Neural cell (in vitro differentiated cells): ENCODE measurements around the gene MIA2.

Experiments
- EP300 ChIP-seq: fragments of 450-650 bp; conservative IDR thresholded peaks from 2 replicates; pipeline ENCODE4 v1.6.1; 2014; ENCODE audit warnings: antibody characterized with exemption, mild to moderate bottlenecking, moderate library complexity; ENCODE audit not compliant: poor library complexity, severe bottlenecking
- TF ChIP-seq, protein P1 (sequence below): fragments of 450-650 bp; IDR thresholded peaks from 2 replicates; pipeline ENCODE4 v1.5.1; 2014; ENCODE audit warnings: antibody characterized with exemption, mild to moderate bottlenecking, moderate library complexity; ENCODE audit not compliant: poor library complexity, severe bottlenecking
- TF ChIP-seq, protein P2 (sequence below): IDR thresholded peaks from 2 replicates; pipeline ENCODE4 v1.6.1; 2012; ENCODE audit warnings: borderline replicate concordance

DNA sequence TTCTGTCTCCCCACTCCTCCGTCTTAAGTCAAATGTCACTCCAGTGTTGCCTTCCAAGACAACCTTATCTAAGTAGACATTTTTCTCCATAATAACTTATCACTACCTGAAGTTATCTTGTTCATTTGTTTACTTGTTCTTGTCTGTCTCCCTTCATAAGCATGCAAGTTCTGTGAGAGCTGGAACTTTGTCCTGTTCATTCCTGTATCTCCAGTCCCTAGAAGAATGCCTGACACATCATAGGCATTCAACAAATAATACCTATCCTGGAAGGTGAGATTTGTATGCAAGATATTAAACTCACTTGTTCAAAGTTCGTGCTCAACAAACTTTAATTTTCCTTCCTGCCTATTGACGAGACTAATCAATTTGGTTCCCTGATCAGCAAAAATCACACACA lies 5.7 kb upstream of the MIA2 start:
- TF ChIP-seq, protein P1, sequence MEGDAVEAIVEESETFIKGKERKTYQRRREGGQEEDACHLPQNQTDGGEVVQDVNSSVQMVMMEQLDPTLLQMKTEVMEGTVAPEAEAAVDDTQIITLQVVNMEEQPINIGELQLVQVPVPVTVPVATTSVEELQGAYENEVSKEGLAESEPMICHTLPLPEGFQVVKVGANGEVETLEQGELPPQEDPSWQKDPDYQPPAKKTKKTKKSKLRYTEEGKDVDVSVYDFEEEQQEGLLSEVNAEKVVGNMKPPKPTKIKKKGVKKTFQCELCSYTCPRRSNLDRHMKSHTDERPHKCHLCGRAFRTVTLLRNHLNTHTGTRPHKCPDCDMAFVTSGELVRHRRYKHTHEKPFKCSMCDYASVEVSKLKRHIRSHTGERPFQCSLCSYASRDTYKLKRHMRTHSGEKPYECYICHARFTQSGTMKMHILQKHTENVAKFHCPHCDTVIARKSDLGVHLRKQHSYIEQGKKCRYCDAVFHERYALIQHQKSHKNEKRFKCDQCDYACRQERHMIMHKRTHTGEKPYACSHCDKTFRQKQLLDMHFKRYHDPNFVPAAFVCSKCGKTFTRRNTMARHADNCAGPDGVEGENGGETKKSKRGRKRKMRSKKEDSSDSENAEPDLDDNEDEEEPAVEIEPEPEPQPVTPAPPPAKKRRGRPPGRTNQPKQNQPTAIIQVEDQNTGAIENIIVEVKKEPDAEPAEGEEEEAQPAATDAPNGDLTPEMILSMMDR, result no peak
- no peak for TF ChIP-seq EP300
- TF ChIP-seq, protein P2, sequence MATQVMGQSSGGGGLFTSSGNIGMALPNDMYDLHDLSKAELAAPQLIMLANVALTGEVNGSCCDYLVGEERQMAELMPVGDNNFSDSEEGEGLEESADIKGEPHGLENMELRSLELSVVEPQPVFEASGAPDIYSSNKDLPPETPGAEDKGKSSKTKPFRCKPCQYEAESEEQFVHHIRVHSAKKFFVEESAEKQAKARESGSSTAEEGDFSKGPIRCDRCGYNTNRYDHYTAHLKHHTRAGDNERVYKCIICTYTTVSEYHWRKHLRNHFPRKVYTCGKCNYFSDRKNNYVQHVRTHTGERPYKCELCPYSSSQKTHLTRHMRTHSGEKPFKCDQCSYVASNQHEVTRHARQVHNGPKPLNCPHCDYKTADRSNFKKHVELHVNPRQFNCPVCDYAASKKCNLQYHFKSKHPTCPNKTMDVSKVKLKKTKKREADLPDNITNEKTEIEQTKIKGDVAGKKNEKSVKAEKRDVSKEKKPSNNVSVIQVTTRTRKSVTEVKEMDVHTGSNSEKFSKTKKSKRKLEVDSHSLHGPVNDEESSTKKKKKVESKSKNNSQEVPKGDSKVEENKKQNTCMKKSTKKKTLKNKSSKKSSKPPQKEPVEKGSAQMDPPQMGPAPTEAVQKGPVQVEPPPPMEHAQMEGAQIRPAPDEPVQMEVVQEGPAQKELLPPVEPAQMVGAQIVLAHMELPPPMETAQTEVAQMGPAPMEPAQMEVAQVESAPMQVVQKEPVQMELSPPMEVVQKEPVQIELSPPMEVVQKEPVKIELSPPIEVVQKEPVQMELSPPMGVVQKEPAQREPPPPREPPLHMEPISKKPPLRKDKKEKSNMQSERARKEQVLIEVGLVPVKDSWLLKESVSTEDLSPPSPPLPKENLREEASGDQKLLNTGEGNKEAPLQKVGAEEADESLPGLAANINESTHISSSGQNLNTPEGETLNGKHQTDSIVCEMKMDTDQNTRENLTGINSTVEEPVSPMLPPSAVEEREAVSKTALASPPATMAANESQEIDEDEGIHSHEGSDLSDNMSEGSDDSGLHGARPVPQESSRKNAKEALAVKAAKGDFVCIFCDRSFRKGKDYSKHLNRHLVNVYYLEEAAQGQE, result no peak
